Measurements from ENCODE around the gene HSD3B1.
"Not testable (repeated sequence)": the region's sequence is repeated elsewhere in the genome, so short reads cannot be mapped to it uniquely, and the experiment has no call there.

Gene HSD3B1

GRCh38 chr1:119553302-119554071, 46.5 kb downstream of the HSD3B1 start:
- DNase-seq (ENCODE audit: low read depth in 2 of 2) = not testable (repeated sequence)

GRCh38 chr1:119554183-119554582, 47.2 kb downstream of the HSD3B1 start:
- DNase-seq (ENCODE audit: low read depth in 2 of 2) = no peak

- no peak for DNase-seq (ENCODE audit: low read depth in 2 of 2)
Measured at GRCh38 chr1:119556423-119556822, 49.4 kb downstream of the HSD3B1 start.

GRCh38 chr1:119560402-119560801, 53.4 kb downstream of the HSD3B1 start:
- DNase-seq (ENCODE audit: low read depth in 2 of 2) = not testable (repeated sequence)

- no peak for DNase-seq (ENCODE audit: low read depth in 2 of 2)
Measured at GRCh38 chr1:119564548-119564947, 57.5 kb downstream of the HSD3B1 start.

Data from stimulated activated CD4-positive, alpha-beta T cell treated with anti-CD3 and anti-CD28 coated beads, Interleukin-1b, Interleukin-23, amount 100 ng/mL, for 4 hours (primary cell).